T-cell (primary cell): ENCODE results near the gene DSN1. TPM values are rescaled to one million over a fixed set of nuclear protein-coding genes. Genes with fewer than 3 reads are reported as not detected.
A peak's percentile ranks its signal among the peaks of the same experiment; 100 is the strongest.

Experiments
- ATAC-seq, 4 experiments: fragments of 200-7000 bp in 3 of 4; fragments of 150-1000 bp in 1 of 4; cut with Tn5 transposase; replicated peaks in 1 of 4; 1 replicate in 3 of 4; 2 replicates in 1 of 4; pipeline ENCODE4 v1.10.0; 2021; ENCODE audit warnings: moderate library complexity in 3 of 4, mild to moderate bottlenecking in 2 of 4, moderate number of reproducible peaks in 1 of 4
- CTCF ChIA-PET, 2 donors: fragments of 300-600 bp; sonication (Branson Sonifier 250); formaldehyde crosslinking; loops; one replicate each; lab custom pipeline; 2022; ENCODE audit warnings: antibody characterized with exemption in 2 of 2; lab: Charles Lee
- POLR2A ChIA-PET, 2 donors: fragments of 300-600 bp; sonication (Branson Sonifier 250); formaldehyde crosslinking; loops; one replicate each; lab custom pipeline; 2022; ENCODE audit warnings: antibody characterized with exemption in 2 of 2; lab: Charles Lee
- DNase-seq, 35 experiments: peaks; one replicate each; pipeline versions ENCODE4 v3.0.0 to v3.0.0-alpha.2; 2013 to 2023
- H3K27ac ChIP-seq: one replicate; pipeline ENCODE4 v1.5.1; 2013; ENCODE audit warnings: low read length
- H3K27me3 ChIP-seq, 2 experiments: replicated peaks in 1 of 2; 1 replicate in 1 of 2; 2 replicates in 1 of 2; pipeline versions ENCODE4 v1.6.1 to v1.7.0; 2013; ENCODE audit warnings: low read length in 1 of 2, mixed read lengths in 1 of 2; ENCODE audit not compliant: control insufficient read depth in 2 of 2, insufficient read depth in 2 of 2; ENCODE audit errors: extremely low read depth in 1 of 2
- H3K36me3 ChIP-seq, 2 donors: 1 replicate in 1 of 2; 2 replicates in 1 of 2; pipeline versions ENCODE4 v1.6.1 to v1.7.0; 2013; ENCODE audit warnings: low read length in 1 of 2; ENCODE audit not compliant: control insufficient read depth in 2 of 2, insufficient read depth in 1 of 2; ENCODE audit errors: extremely low read depth in 1 of 2
- H3K4me1 ChIP-seq, 2 experiments: 1 replicate in 1 of 2; 2 replicates in 1 of 2; pipeline versions ENCODE4 v1.6.1 to v1.7.0; 2013; ENCODE audit warnings: low read length in 2 of 2, mixed read lengths in 1 of 2; ENCODE audit not compliant: insufficient read depth in 2 of 2, control insufficient read depth in 1 of 2; ENCODE audit errors: extremely low read depth in 1 of 2
- H3K4me3 ChIP-seq, 2 donors: 1 replicate in 1 of 2; 2 replicates in 1 of 2; pipeline versions ENCODE4 v1.5.1 to v1.7.0; 2013; ENCODE audit warnings: mild to moderate bottlenecking in 2 of 2, low read length in 1 of 2, moderate library complexity in 1 of 2; ENCODE audit not compliant: control insufficient read depth in 1 of 2; ENCODE audit errors: extremely low read depth in 1 of 2
- H3K9me3 ChIP-seq: 2 replicates; pipeline ENCODE4 v1.7.0; 2013
- H3K27ac Mint-ChIP-seq, 2 donors: one replicate each; pipeline ENCODE4 v1.8.0; 2020 to 2021; ENCODE audit warnings: mild to moderate bottlenecking in 2 of 2, mixed read lengths in 2 of 2
- H3K27me3 Mint-ChIP-seq, 2 donors: one replicate each; pipeline ENCODE4 v1.8.0; 2021 to 2022; ENCODE audit warnings: mixed read lengths in 2 of 2
- H3K36me3 Mint-ChIP-seq: one replicate; pipeline ENCODE4 v1.8.0; 2021; ENCODE audit warnings: mixed read lengths
- H3K4me1 Mint-ChIP-seq, 3 donors: one replicate each; pipeline ENCODE4 v1.8.0; 2020 to 2022; ENCODE audit warnings: mixed read lengths in 3 of 3, mild to moderate bottlenecking in 1 of 3
- H3K4me3 Mint-ChIP-seq, 3 donors: one replicate each; pipeline ENCODE4 v1.8.0; 2020 to 2022; ENCODE audit warnings: mild to moderate bottlenecking in 3 of 3, mixed read lengths in 3 of 3, moderate library complexity in 3 of 3
- H3K9me3 Mint-ChIP-seq, 3 donors: one replicate each; pipeline ENCODE4 v1.8.0; 2020 to 2022; ENCODE audit warnings: mixed read lengths in 3 of 3
- WGBS: methylation state at CpG from one replicate; pipeline ENCODE4 v1.1.5; 2013; ENCODE audit warnings: missing lambda C conversion rate; ENCODE audit not compliant: insufficient coverage; 5-methylcytosine and 5-hydroxymethylcytosine counted together
- total RNA-seq, 35 experiments: library from RNA in 6 of 35; stranded (reverse) in 6 of 35; fragments of 120-200 nt in 1 of 35; gene quantifications; one replicate each; pipeline versions ENCODE4 v1.2.1 to v1.2.4 and lab custom pipeline; 2013 to 2026

DSN1 gene
- total RNA-seq, 5 donors from 2014 or later (not counting 1 experiment from before 2014, with no cell fraction given), result 10.1 to 13.6 (median 11.1) TPM

- WGBS, result 85% methylated on average over 11 of the region's 19 CpGs
- POLR2A ChIA-PET, result interaction anchor here in 1 of 2 donors (0.6 kb wide), 1 partner anchor 337 kb away, joined by 5 read pairs; no protein-coding TSS in a partner anchor
- H3K36me3 Mint-ChIP-seq, result no peaks in the 10 kb centered on the region
Measured at GRCh38 chr20:36808317-36809257, 35.0 kb upstream of the DSN1 start.

GRCh38 chr20:36806049-36806448, 32.5 kb upstream of the DSN1 start:
- Mint-ChIP-seq H3K4me1 (peaks cover 0 to 4% (median 2%) of the 10 kb centered on the region in 3 donors), H3K36me3 (no peaks in the 10 kb centered on the region), H3K27ac (no peak overlapping the region), H3K27me3 (no peaks in the 10 kb centered on the region), H3K4me3 (no peak overlapping the region), H3K9me3 (no peaks in the 10 kb centered on the region)
- no peaks in the 10 kb centered on the region for H3K9me3 ChIP-seq
- peaks cover 0 to 3% of the 10 kb centered on the region in 2 experiments for H3K27me3 ChIP-seq
- ATAC-seq, result no peak
- no peak for DNase-seq
- ChIA-PET POLR2A (no interaction called here), CTCF (no interaction called here)
- no CpG with 5 or more reads among the region's 5 CpGs for WGBS
- no peaks in the 10 kb centered on the region for H3K4me1 ChIP-seq
- peaks cover 0 to 2% of the 10 kb centered on the region in 2 donors for H3K36me3 ChIP-seq
- H3K4me3 ChIP-seq, result no peak overlapping the region
- H3K27ac ChIP-seq, result no peak overlapping the region

More at GRCh38 chr20:36808317-36809257, 35.0 kb upstream of the DSN1 start:
- CTCF ChIA-PET, result interaction anchor here (0.5 to 1.2 kb wide), 13 partner anchors 11 to 1998 kb away, joined by 3 to 11 read pairs (median 3); partner anchors contain the start of gene DSN1 (in 1 of the 2)
- no peaks in the 10 kb centered on the region for H3K9me3 Mint-ChIP-seq
- DNase-seq (peak; percentile 11 to 81 (median 56)), ATAC-seq (peak in 3 of 4 experiments; percentile 30 to 50 (median 50))
- peaks cover 0 to 2% of the 10 kb centered on the region in 2 donors for H3K36me3 ChIP-seq
- H3K4me1 ChIP-seq, result no peaks in the 10 kb centered on the region
- no peak overlapping the region for H3K4me3 ChIP-seq
- no peak overlapping the region for H3K4me3 Mint-ChIP-seq
- H3K4me1 Mint-ChIP-seq, result peaks cover 0 to 4% (median 2%) of the 10 kb centered on the region in 3 donors
- no peak overlapping the region for H3K27ac ChIP-seq
- H3K27ac Mint-ChIP-seq, result peak overlapping the region in 1 of 2 donors; percentile 43
- no peaks in the 10 kb centered on the region for H3K27me3 Mint-ChIP-seq
- H3K9me3 ChIP-seq, result no peaks in the 10 kb centered on the region
- H3K27me3 ChIP-seq, result peaks cover 0 to under 1% of the 10 kb centered on the region in 2 experiments

- CTCF ChIA-PET, result interaction anchor here in 1 of 2 donors (0.6 kb wide), 1 partner anchor 15 kb away, joined by 3 read pairs; no protein-coding TSS in a partner anchor
Measured at GRCh38 chr20:36805396-36805795, 31.8 kb upstream of the DSN1 start.

GRCh38 chr20:36804425-36804824, 30.9 kb upstream of the DSN1 start:
- ChIA-PET POLR2A (no interaction called here), CTCF (interaction anchor here in 1 of 2 donors (0.6 kb wide), 1 partner anchor 18 kb away, joined by 4 read pairs; no protein-coding TSS in a partner anchor)

More at GRCh38 chr20:36805396-36805795, 31.8 kb upstream of the DSN1 start:
- no peak overlapping the region for H3K4me3 ChIP-seq
- H3K4me1 Mint-ChIP-seq, result peaks cover 0 to 4% (median 2%) of the 10 kb centered on the region in 3 donors
- WGBS, result 67% methylated on average over 1 of the region's 1 CpG
- no peaks in the 10 kb centered on the region for H3K9me3 Mint-ChIP-seq
- H3K4me1 ChIP-seq, result no peaks in the 10 kb centered on the region
- no peaks in the 10 kb centered on the region for H3K9me3 ChIP-seq
- no peaks in the 10 kb centered on the region for H3K36me3 Mint-ChIP-seq
- H3K27ac ChIP-seq, result no peak overlapping the region
- peaks cover 0 to 2% of the 10 kb centered on the region in 2 donors for H3K36me3 ChIP-seq
- peaks cover 0 to 3% of the 10 kb centered on the region in 2 experiments for H3K27me3 ChIP-seq
- ATAC-seq (no peak), DNase-seq (no peak)
- no peak overlapping the region for H3K4me3 Mint-ChIP-seq
- POLR2A ChIA-PET, result no interaction called here
- H3K27me3 Mint-ChIP-seq, result no peaks in the 10 kb centered on the region
- no peak overlapping the region for H3K27ac Mint-ChIP-seq

GRCh38 chr20:36802326-36803222, 29.0 kb upstream of the DSN1 start:
- H3K27ac Mint-ChIP-seq, result no peak overlapping the region
- H3K4me3 Mint-ChIP-seq, result no peak overlapping the region
- Histone ChIP-seq H3K27ac (no peak overlapping the region), H3K4me3 (no peak overlapping the region), H3K9me3 (no peaks in the 10 kb centered on the region), H3K27me3 (peaks cover 0 to 3% of the 10 kb centered on the region in 2 experiments), H3K4me1 (no peaks in the 10 kb centered on the region), H3K36me3 (peaks cover 0 to 10% of the 10 kb centered on the region in 2 donors)
- WGBS, result 95% methylated on average over 14 of the region's 14 CpGs
- H3K27me3 Mint-ChIP-seq, result no peaks in the 10 kb centered on the region
- DNase-seq (no peak), ATAC-seq (no peak)
- ChIA-PET POLR2A (interaction anchor here in 1 of 2 donors (0.5 kb wide), 1 partner anchor 184 kb away, joined by 5 read pairs; no protein-coding TSS in a partner anchor), CTCF (no interaction called here)
- no peaks in the 10 kb centered on the region for H3K36me3 Mint-ChIP-seq
- no peaks in the 10 kb centered on the region for H3K4me1 Mint-ChIP-seq
- H3K9me3 Mint-ChIP-seq, result no peaks in the 10 kb centered on the region

More at GRCh38 chr20:36804425-36804824, 30.9 kb upstream of the DSN1 start:
- ATAC-seq (no peak), DNase-seq (no peak)
- H3K4me1 ChIP-seq, result no peaks in the 10 kb centered on the region
- H3K36me3 ChIP-seq, result peaks cover 0 to 10% of the 10 kb centered on the region in 2 donors
- no peaks in the 10 kb centered on the region for H3K27me3 Mint-ChIP-seq
- H3K9me3 ChIP-seq, result no peaks in the 10 kb centered on the region
- 88% methylated on average over 7 of the region's 7 CpGs for WGBS
- H3K27me3 ChIP-seq, result peaks cover 0 to 3% of the 10 kb centered on the region in 2 experiments
- no peak overlapping the region for H3K27ac Mint-ChIP-seq
- peaks cover 0 to 4% (median 2%) of the 10 kb centered on the region in 3 donors for H3K4me1 Mint-ChIP-seq
- no peaks in the 10 kb centered on the region for H3K9me3 Mint-ChIP-seq
- no peaks in the 10 kb centered on the region for H3K36me3 Mint-ChIP-seq
- no peak overlapping the region for H3K4me3 Mint-ChIP-seq
- no peak overlapping the region for H3K4me3 ChIP-seq
- no peak overlapping the region for H3K27ac ChIP-seq
